HG03378 (cell line): ENCODE measurements around the gene GABRA5.

Experiments used
- ATAC-seq: cut with Tn5 transposase; IDR thresholded peaks from one replicate; pipeline ENCODE4 v1.9.1; 2021; ENCODE audit warnings: mild to moderate bottlenecking, moderate library complexity; ENCODE audit not compliant: unreplicated experiment

The GABRA5 gene

GRCh38 chr15:26921433-26921832 is 54.6 kb downstream of the GABRA5 start:
- ATAC-seq, result no peak

GRCh38 chr15:26926081-26926480 is 59.2 kb downstream of the GABRA5 start:
- ATAC-seq, result no peak

- ATAC-seq, result no peak
Observed at GRCh38 chr15:26928051-26928450, 61.2 kb downstream of the GABRA5 start.

GRCh38 chr15:26929588-26929987 is 62.7 kb downstream of the GABRA5 start:
- no peak for ATAC-seq

GRCh38 chr15:26934848-26935247 is 68.0 kb downstream of the GABRA5 start:
- no peak for ATAC-seq

GRCh38 chr15:26935322-26935721 is 68.5 kb downstream of the GABRA5 start:
- ATAC-seq, result no peak

GRCh38 chr15:26936502-26936901 is 69.6 kb downstream of the GABRA5 start:
- ATAC-seq, result no peak

GRCh38 chr15:26937134-26937533 is 70.3 kb downstream of the GABRA5 start:
- no peak for ATAC-seq

GRCh38 chr15:26939398-26939797 is 72.5 kb downstream of the GABRA5 start:
- no peak for ATAC-seq

- ATAC-seq, result no peak
Observed at GRCh38 chr15:26941489-26941888, 74.6 kb downstream of the GABRA5 start.

- ATAC-seq, result no peak
Observed at GRCh38 chr15:26943866-26944265, 77.0 kb downstream of the GABRA5 start.

GRCh38 chr15:26945046-26945445 is 78.2 kb downstream of the GABRA5 start:
- no peak for ATAC-seq

GRCh38 chr15:26950001-26950400 is 83.1 kb downstream of the GABRA5 start:
- ATAC-seq, result no peak

- no peak for ATAC-seq
Observed at GRCh38 chr15:26954403-26954802, 87.5 kb downstream of the GABRA5 start.

- no peak for ATAC-seq
Observed at GRCh38 chr15:26967719-26968269, 100.9 kb downstream of the GABRA5 start.

GRCh38 chr15:26968806-26969205 is 101.9 kb downstream of the GABRA5 start:
- ATAC-seq, result no peak

- ATAC-seq, result no peak
Observed at GRCh38 chr15:26970712-26971210, 103.9 kb downstream of the GABRA5 start, which contains the start of gene GABRG3. GABRG3 (plus strand) TSS chr15:26971181.

- ATAC-seq, result no peak
Observed at GRCh38 chr15:26971271-26972018, 104.6 kb downstream of the GABRA5 start.

GRCh38 chr15:26972636-26973035 is 105.8 kb downstream of the GABRA5 start:
- ATAC-seq, result no peak

- no peak for ATAC-seq
Observed at GRCh38 chr15:26974120-26974780, 107.4 kb downstream of the GABRA5 start.

GRCh38 chr15:26981492-26981891 is 114.6 kb downstream of the GABRA5 start:
- ATAC-seq, result no peak

- no peak for ATAC-seq
Observed at GRCh38 chr15:26983822-26984221, 117.0 kb downstream of the GABRA5 start.
